ENCODE results near the gene FOXR1. TPM values are rescaled to one million over a fixed set of nuclear protein-coding genes. Genes with fewer than 3 reads are reported as not detected.

FOXR1 gene
- polyA plus RNA-seq, 1 experiment = not detected

DNA sequence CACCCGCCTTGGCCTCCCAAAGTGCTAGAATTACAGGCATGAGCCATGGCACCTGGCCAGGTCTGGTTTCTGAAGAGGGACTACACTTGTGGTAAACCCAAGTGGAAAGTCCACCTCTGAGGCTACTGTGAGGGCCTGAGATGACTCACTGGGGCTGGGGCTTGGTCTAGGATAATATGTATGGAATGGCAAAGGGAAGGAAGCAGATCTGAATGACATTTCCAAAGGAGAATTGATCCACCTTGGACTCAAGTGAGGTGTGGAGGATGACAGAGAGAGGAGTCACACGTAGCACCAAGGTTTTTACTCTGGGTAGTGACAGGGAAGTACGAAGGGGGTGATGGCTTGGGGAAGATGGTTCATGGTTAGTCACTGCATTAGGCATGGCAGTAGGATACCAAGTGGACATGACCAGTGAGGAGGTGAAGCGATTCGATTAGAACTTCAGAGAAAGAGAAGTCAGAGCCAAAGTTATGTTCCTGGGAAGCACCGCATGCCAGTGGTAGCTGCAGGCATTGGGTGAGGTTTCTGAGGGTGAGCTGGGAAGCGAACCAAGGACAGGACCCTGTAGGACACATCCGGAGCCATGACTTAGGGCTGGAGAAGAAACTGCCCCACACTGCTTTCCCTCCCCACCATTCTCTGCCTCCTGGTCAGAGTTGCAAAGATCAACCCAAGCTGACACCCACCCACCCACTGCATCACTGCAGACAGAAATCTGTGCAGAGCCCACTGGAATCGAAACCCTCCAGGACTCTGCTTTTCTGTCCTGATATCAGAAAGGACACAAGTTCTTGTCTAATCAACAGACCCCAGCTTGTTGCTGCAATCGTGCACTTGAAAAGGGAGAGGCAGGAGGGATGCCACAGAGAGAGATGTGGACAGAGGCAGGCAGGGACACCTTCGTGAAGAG, 32.8 kb upstream of the FOXR1 start:
- POLR2A ChIA-PET = no interaction called here
- CTCF ChIA-PET = interaction anchor here (0.9 to 3.1 kb wide), 6 partner anchors 8 to 249 kb away, joined by 4 to 19 read pairs (median 11); partner anchors contain the start of gene UPK2

DNA sequence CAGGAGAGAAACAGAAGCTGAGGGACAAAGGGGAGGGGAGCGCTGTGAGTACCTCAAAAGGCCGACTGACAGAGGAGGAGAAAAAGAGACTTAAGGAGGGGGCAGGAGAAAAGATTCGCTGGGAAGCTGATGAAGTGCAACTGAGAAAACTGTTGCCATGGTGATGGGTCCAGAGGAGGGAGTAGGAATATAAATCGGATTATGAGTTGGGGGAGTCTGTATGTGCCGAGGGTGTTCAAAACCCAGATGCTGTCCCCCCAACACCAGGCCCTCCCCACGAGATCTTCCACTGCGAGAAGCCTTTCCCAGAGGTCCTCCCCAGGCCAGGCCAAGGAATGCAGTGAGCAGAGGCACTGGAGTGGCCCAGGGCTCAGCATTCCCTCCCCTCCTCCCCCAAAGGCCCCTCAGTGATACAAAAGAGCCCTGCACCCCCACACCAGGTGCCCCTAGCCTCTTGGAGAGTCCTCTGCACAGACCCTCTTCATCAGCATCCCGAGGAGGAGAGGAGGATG, 32.1 kb upstream of the FOXR1 start:
- H3K4me3 ChIP-seq (ENCODE audit: low read depth, low read length) = no peak overlapping the region
- POLR2A ChIA-PET = no interaction called here
- no peak for DNase-seq (ENCODE audit: low read depth)
- peaks cover 2% of the 10 kb centered on the region; the same call in 1 of the 2 replicates for H3K27me3 ChIP-seq (ENCODE audit: control insufficient read depth, insufficient read depth, low read length)
- CTCF ChIA-PET = interaction anchor here (0.6 to 3.1 kb wide), 6 partner anchors 9 to 272 kb away, joined by 3 to 19 read pairs (median 11); partner anchors contain the start of gene UPK2
- H3K36me3 ChIP-seq (ENCODE audit: control insufficient read depth, insufficient read depth, low read length) = no peaks in the 10 kb centered on the region
- TF ChIP-seq CTCF (IDR thresholded peaks at IDR 0.05; ENCODE audit: insufficient read depth, low read depth, low read length) = no peak

More for the DNA sequence above, 32.8 kb upstream of the FOXR1 start:
- TF ChIP-seq CTCF (IDR thresholded peaks at IDR 0.05; ENCODE audit: insufficient read depth, low read depth, low read length) = no peak
- peaks cover 2% of the 10 kb centered on the region; the same call in 1 of the 2 replicates for H3K27me3 ChIP-seq (ENCODE audit: control insufficient read depth, insufficient read depth, low read length)
- H3K4me3 ChIP-seq (ENCODE audit: low read depth, low read length) = no peak overlapping the region
- no peak for DNase-seq (ENCODE audit: low read depth)
- H3K36me3 ChIP-seq (ENCODE audit: control insufficient read depth, insufficient read depth, low read length) = no peaks in the 10 kb centered on the region

GRCh38 chr11:118939953-118940598, 31.5 kb upstream of the FOXR1 start:
- no peak for DNase-seq (ENCODE audit: low read depth)
- ChIA-PET CTCF (interaction anchor here (0.6 to 3.1 kb wide), 5 partner anchors 10 to 273 kb away, joined by 3 to 19 read pairs (median 13); partner anchors contain the start of gene UPK2), POLR2A (no interaction called here)
- peaks cover 2% of the 10 kb centered on the region for H3K27me3 ChIP-seq (ENCODE audit: control insufficient read depth, insufficient read depth, low read length)
- no peak overlapping the region for H3K4me3 ChIP-seq (ENCODE audit: low read depth, low read length)
- no peak for TF ChIP-seq CTCF (IDR thresholded peaks at IDR 0.05; ENCODE audit: insufficient read depth, low read depth, low read length)
- no peaks in the 10 kb centered on the region for H3K36me3 ChIP-seq (ENCODE audit: control insufficient read depth, insufficient read depth, low read length)

GRCh38 chr11:118947091-118947490, 24.5 kb upstream of the FOXR1 start:
- Histone ChIP-seq H3K36me3 (ENCODE audit: control insufficient read depth, insufficient read depth, low read length) (no peaks in the 10 kb centered on the region), H3K4me3 (ENCODE audit: low read depth, low read length) (no peak overlapping the region), H3K27me3 (ENCODE audit: control insufficient read depth, insufficient read depth, low read length) (peaks cover 13% of the 10 kb centered on the region)
- POLR2A ChIA-PET = no interaction called here
- CTCF ChIA-PET = interaction anchor here (0.8 to 4.2 kb wide), 5 partner anchors 10 to 257 kb away, joined by 4 to 16 read pairs (median 9); partner anchors contain the start of gene BCL9L
- no peak for DNase-seq (ENCODE audit: low read depth)
- TF ChIP-seq CTCF (IDR thresholded peaks at IDR 0.05; ENCODE audit: insufficient read depth, low read depth, low read length) = no peak

- CTCF ChIA-PET = interaction anchor here (0.6 to 2.7 kb wide), 4 partner anchors 9 to 477 kb away, joined by 3 to 10 read pairs (median 6); no protein-coding TSS in a partner anchor
- no peak for DNase-seq (ENCODE audit: low read depth)
Observed at GRCh38 chr11:118948000-118948399, 23.6 kb upstream of the FOXR1 start.

More at GRCh38 chr11:118948000-118948399, 23.6 kb upstream of the FOXR1 start:
- Histone ChIP-seq H3K4me3 (ENCODE audit: low read depth, low read length) (no peak overlapping the region), H3K36me3 (ENCODE audit: control insufficient read depth, insufficient read depth, low read length) (no peaks in the 10 kb centered on the region), H3K27me3 (ENCODE audit: control insufficient read depth, insufficient read depth, low read length) (peaks cover 20% of the 10 kb centered on the region)
- TF ChIP-seq CTCF (IDR thresholded peaks at IDR 0.05; ENCODE audit: insufficient read depth, low read depth, low read length) = no peak
- POLR2A ChIA-PET = no interaction called here

Data from BJ (cell line).